Nephron (organoid): Measurements from ENCODE around the gene KATNB1.

Source experiments
- H3K27ac Mint-ChIP-seq, 3 experiments: 2 replicates each; pipeline ENCODE4 v1.8.0; 2020; ENCODE audit warnings: mixed read lengths in 3 of 3, mild to moderate bottlenecking in 2 of 3, moderate library complexity in 1 of 3
- H3K27me3 Mint-ChIP-seq: 2 replicates; pipeline ENCODE4 v1.8.0; 2021; ENCODE audit warnings: low read depth, mild to moderate bottlenecking, moderate library complexity, mixed read lengths
- H3K36me3 Mint-ChIP-seq: 2 replicates; pipeline ENCODE4 v1.8.0; 2020; ENCODE audit warnings: low read depth, mixed read lengths
- H3K4me1 Mint-ChIP-seq: 2 replicates; pipeline ENCODE4 v1.8.0; 2020; ENCODE audit warnings: mixed read lengths
- H3K4me3 Mint-ChIP-seq, 3 experiments: 2 replicates each; pipeline ENCODE4 v1.8.0; 2020; ENCODE audit warnings: mild to moderate bottlenecking in 3 of 3, mixed read lengths in 3 of 3, moderate library complexity in 2 of 3
- H3K9me3 Mint-ChIP-seq: 2 replicates; pipeline ENCODE4 v1.8.0; 2020; ENCODE audit warnings: mixed read lengths
- CTCF ChIP-seq, 3 experiments: fragments of 200-600 bp; sonication (generic); IDR thresholded peaks; one replicate each; pipeline ENCODE4 v1.5.0; 2021; ENCODE audit warnings: antibody characterized with exemption in 3 of 3; ENCODE audit not compliant: unreplicated experiment in 3 of 3

Gene KATNB1

GRCh38 chr16:57750796-57751538 lies 15.4 kb downstream of the KATNB1 start:
- no peak overlapping the region for H3K27ac Mint-ChIP-seq
- H3K4me3 Mint-ChIP-seq = no peak overlapping the region
- peaks cover 21% of the 10 kb centered on the region for H3K4me1 Mint-ChIP-seq
- no peaks in the 10 kb centered on the region for H3K27me3 Mint-ChIP-seq
- no peak for TF ChIP-seq CTCF (IDR thresholded peaks at IDR 0.05; ENCODE audit: unreplicated experiment in 3 of 3)
- peaks cover 12% of the 10 kb centered on the region for H3K36me3 Mint-ChIP-seq
- H3K9me3 Mint-ChIP-seq = no peaks in the 10 kb centered on the region

GRCh38 chr16:57751539-57752202 lies 16.1 kb downstream of the KATNB1 start:
- Mint-ChIP-seq H3K27ac (no peak overlapping the region), H3K4me1 (peaks cover 20% of the 10 kb centered on the region)
- TF ChIP-seq CTCF (IDR thresholded peaks at IDR 0.05; ENCODE audit: unreplicated experiment in 3 of 3) = no peak

GRCh38 chr16:57752203-57752580 lies 16.6 kb downstream of the KATNB1 start:
- H3K36me3 Mint-ChIP-seq = peaks cover 7% of the 10 kb centered on the region
- no peaks in the 10 kb centered on the region for H3K9me3 Mint-ChIP-seq
- H3K27me3 Mint-ChIP-seq = no peaks in the 10 kb centered on the region
- H3K27ac Mint-ChIP-seq = no peak overlapping the region
- no peak for TF ChIP-seq CTCF (IDR thresholded peaks at IDR 0.05; ENCODE audit: unreplicated experiment in 3 of 3)
- H3K4me3 Mint-ChIP-seq = no peak overlapping the region
- peaks cover 20% of the 10 kb centered on the region for H3K4me1 Mint-ChIP-seq

More at GRCh38 chr16:57751539-57752202, 16.1 kb downstream of the KATNB1 start:
- Mint-ChIP-seq H3K9me3 (no peaks in the 10 kb centered on the region), H3K36me3 (peaks cover 7% of the 10 kb centered on the region), H3K4me3 (no peak overlapping the region), H3K27me3 (no peaks in the 10 kb centered on the region)

GRCh38 chr16:57752581-57753447 lies 17.2 kb downstream of the KATNB1 start:
- H3K4me3 Mint-ChIP-seq = no peak overlapping the region
- H3K36me3 Mint-ChIP-seq = peaks cover 7% of the 10 kb centered on the region
- no peak overlapping the region for H3K27ac Mint-ChIP-seq
- no peaks in the 10 kb centered on the region for H3K27me3 Mint-ChIP-seq
- no peaks in the 10 kb centered on the region for H3K9me3 Mint-ChIP-seq
- H3K4me1 Mint-ChIP-seq = peaks cover 20% of the 10 kb centered on the region
- no peak for TF ChIP-seq CTCF (IDR thresholded peaks at IDR 0.05; ENCODE audit: unreplicated experiment in 3 of 3)

GRCh38 chr16:57753448-57754353 lies 18.1 kb downstream of the KATNB1 start:
- Mint-ChIP-seq H3K27ac (no peak overlapping the region), H3K27me3 (no peaks in the 10 kb centered on the region), H3K4me3 (no peak overlapping the region), H3K4me1 (peaks cover 20% of the 10 kb centered on the region), H3K36me3 (peaks cover 7% of the 10 kb centered on the region), H3K9me3 (no peaks in the 10 kb centered on the region)
- no peak for TF ChIP-seq CTCF (IDR thresholded peaks at IDR 0.05; ENCODE audit: unreplicated experiment in 3 of 3)
